Bronchial epithelial cell (primary cell): ENCODE measurements around the gene FKBP9. TPM values are rescaled to one million over a fixed set of nuclear protein-coding genes. Genes with fewer than 3 reads are reported as not detected.
"Not testable (repeated sequence)": the region's sequence is repeated elsewhere in the genome, so short reads cannot be mapped to it uniquely, and the experiment has no call there.

Experiments
- DNase-seq: peaks from one replicate; pipeline ENCODE4 v3.0.0-alpha.2; 2010; ENCODE audit warnings: low read depth
- FAIRE-seq: peaks from 2 replicates; lab custom pipeline; 2011; peaks lifted over from hg19 to GRCh38; lab: Jason Lieb, UNC
- H3K27me3 ChIP-seq: 2 replicates; pipeline ENCODE4 v1.5.1; 2011; ENCODE audit warnings: low read length; ENCODE audit not compliant: control insufficient read depth, insufficient read depth
- H3K36me3 ChIP-seq: 2 replicates; pipeline ENCODE4 v1.5.1; 2011; ENCODE audit warnings: low read length; ENCODE audit not compliant: control insufficient read depth, insufficient read depth
- H3K4me3 ChIP-seq: 2 replicates; pipeline ENCODE4 v1.5.1; 2011; ENCODE audit warnings: mild to moderate bottlenecking, low read depth, low read length, control low read depth
- total RNA-seq: library from RNA; depleted of rRNA; stranded (reverse); fragments of >200 nt; gene quantifications from 2 replicates; pipeline ENCODE4 v1.2.1, GENCODE V29; 2014

FKBP9 gene
- total RNA-seq, 1 donor from 2014 or later, result 468 TPM

GRCh38 chr7:32971967-32972366, 14.7 kb downstream of the FKBP9 start:
- not testable (repeated sequence) for H3K4me3 ChIP-seq, DNase-seq, H3K36me3 ChIP-seq, FAIRE-seq, H3K27me3 ChIP-seq

GRCh38 chr7:32977159-32977558, 19.9 kb downstream of the FKBP9 start:
- peak; percentile 90 for FAIRE-seq
- not testable (repeated sequence) for H3K36me3 ChIP-seq, H3K4me3 ChIP-seq, H3K27me3 ChIP-seq
- DNase-seq, result peak; percentile 97

GRCh38 chr7:32979246-32979645, 22.0 kb downstream of the FKBP9 start:
- not testable (repeated sequence) for H3K36me3 ChIP-seq

GRCh38 chr7:32979902-32980301, 22.7 kb downstream of the FKBP9 start:
- not testable (repeated sequence) for H3K36me3 ChIP-seq, DNase-seq, H3K4me3 ChIP-seq, H3K27me3 ChIP-seq
- FAIRE-seq, result peak; percentile 82

More at GRCh38 chr7:32979246-32979645, 22.0 kb downstream of the FKBP9 start:
- DNase-seq, result peak; percentile 66
- FAIRE-seq, H3K27me3 ChIP-seq, H3K4me3 ChIP-seq: not testable (repeated sequence)

DNA sequence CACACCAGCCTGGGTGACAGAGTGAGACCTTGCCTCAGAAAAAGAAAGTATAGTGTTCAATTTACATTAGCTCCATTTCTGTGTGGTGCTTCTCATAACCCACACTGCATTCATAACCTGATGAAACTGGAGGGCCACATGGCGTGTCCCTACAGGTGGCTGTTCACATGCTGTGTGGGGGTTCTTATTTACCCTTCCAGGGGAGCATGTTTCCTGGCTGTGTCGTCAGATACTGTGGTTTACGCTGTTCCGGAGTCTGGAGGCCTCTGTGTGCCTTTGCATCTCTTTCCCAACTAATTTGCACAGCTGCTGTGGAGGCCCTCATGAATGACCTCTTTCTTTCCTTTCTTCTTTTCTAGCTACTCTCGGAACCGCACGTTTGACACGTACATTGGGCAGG, 30.9 kb downstream of the FKBP9 start:
- not testable (repeated sequence) for H3K36me3 ChIP-seq, H3K4me3 ChIP-seq, H3K27me3 ChIP-seq
- DNase-seq, result peak; percentile 15
- peak; percentile 66 for FAIRE-seq

DNA sequence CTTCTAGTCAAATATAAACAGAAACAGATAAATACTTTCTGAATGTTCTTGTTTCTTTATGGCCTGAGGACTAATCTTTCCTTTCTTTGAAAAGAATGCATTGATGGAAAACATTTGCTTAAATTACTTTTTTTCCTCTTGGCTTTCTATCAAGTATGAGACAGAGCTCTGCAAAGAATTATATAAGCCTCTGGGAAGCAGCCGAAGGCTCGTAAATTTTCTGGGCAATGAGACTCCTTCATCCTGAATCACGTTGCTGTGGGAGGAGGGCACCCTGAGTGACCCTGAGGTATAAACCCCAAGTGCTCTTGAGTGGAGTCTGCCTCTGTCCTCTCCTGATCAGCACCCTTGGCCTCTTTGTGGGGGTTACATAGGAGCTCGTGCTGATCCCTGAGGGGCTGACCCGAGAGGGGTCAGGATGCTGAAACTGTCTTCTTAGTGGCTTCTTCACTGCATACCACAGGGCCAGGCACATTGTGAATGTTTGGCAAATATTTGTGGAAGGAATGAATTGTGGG, 33.9 kb downstream of the FKBP9 start:
- H3K27me3 ChIP-seq, H3K4me3 ChIP-seq, FAIRE-seq, H3K36me3 ChIP-seq, DNase-seq: not testable (repeated sequence)

- not testable (repeated sequence) for FAIRE-seq
Observed at GRCh38 chr7:32991975-32992700, 34.9 kb downstream of the FKBP9 start.

DNA sequence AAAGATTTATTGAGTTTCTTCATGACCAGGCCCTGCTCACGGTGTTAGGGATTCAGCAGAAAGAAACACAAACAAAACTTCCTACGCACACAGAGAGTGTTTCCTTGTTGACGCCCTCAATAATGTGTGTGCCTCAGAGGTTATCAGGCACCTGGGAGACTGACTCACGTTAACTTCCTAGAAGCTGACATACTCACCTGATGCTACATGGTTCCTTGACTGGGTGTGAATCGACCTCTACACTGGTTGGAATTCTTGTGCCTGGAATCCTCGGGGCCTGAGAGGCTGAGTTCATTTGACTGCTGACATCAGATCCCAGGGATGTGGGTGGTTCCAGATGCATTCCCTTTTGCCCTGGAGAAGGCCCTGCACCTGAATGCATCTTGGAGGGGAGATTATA, 35.5 kb downstream of the FKBP9 start:
- H3K36me3 ChIP-seq, H3K27me3 ChIP-seq, H3K4me3 ChIP-seq: not testable (repeated sequence)
- peak; percentile 93 for FAIRE-seq
- peak; percentile 88 for DNase-seq

More at GRCh38 chr7:32991975-32992700, 34.9 kb downstream of the FKBP9 start:
- H3K36me3 ChIP-seq, DNase-seq, H3K27me3 ChIP-seq, H3K4me3 ChIP-seq: not testable (repeated sequence)

DNA sequence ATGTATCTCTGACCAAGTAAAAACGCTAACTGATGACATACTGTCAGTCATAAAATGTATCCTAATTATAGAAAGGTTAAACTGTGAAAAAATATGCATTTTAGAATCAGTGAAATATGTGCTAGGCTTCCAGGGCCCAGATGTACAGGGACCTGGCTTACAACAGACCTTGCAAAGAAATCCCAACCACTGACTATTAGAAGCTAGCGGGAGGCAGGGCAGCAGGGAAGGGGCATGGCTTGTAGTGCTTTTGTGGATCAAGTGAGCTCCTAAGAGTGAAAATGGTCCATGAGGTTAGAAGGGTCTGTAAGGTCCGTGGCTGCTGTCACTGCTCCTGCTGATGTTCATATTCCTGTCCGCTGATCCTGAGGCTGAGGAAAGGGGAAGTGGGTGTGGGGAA, 40.7 kb downstream of the FKBP9 start:
- not testable (repeated sequence) for DNase-seq, H3K4me3 ChIP-seq, H3K36me3 ChIP-seq, FAIRE-seq, H3K27me3 ChIP-seq

DNA sequence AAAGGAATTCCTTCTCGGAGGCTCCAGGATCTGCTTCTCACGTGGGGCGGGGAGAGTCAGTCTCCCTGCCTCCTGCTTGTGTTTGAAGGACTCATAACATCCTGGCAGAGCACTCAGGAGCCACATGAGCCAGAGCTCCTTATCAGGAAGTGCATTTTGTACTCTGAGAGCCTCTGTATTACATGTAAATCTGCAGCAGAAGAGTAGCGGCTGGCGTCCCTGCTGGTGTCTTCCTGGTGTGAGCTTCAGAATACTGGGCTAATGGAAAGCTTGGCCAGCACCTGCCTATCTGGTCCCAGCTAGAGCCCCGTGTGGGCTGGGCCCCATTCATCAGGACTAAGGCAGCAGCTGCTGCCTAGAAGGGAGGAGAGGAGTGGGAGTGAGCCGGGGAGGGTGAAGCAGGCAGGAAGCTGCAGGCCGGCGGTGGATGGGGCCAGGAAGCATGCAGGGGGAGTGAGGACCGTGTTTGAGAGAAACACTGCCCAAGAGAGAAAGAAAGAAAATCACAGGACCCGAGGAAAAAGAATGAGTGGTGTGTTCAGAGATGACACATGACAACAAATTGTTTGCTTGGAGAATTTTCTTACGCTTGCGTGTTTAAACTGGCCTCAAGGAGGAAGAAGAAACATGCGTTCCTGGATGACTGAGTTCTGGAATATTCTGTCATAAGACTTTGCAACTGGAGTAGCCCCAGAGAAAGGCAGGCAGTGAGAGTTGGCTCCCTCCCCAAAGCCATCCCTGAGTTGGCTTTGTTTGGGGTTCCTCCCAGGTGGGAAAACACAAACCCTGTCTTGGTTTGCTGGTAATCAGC, 41.3 kb downstream of the FKBP9 start:
- FAIRE-seq, result peak; percentile 7
- not testable (repeated sequence) for H3K27me3 ChIP-seq, H3K36me3 ChIP-seq
- peak overlapping the region; percentile 23 for H3K4me3 ChIP-seq
- peak; percentile 82 for DNase-seq

DNA sequence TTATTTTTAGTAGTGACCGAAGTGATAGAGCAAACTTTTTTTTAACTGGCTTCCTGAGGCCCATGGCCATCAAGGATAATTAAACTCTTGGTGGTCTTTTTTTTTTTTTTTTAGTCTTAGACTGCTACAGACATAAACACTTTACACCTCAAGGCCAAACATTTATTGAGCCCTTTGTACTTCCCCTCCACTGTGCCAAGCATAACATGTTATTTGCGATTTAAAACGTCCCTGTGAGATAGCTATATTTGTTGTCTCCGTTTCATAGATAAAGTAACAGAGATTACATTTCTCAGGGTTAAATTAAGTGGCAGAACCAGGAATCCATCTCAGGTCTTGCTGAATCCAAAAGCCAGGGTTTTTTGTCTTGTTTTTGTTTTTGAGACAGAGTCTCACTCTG, 42.1 kb downstream of the FKBP9 start:
- DNase-seq, H3K27me3 ChIP-seq, H3K36me3 ChIP-seq, FAIRE-seq, H3K4me3 ChIP-seq: not testable (repeated sequence)

DNA sequence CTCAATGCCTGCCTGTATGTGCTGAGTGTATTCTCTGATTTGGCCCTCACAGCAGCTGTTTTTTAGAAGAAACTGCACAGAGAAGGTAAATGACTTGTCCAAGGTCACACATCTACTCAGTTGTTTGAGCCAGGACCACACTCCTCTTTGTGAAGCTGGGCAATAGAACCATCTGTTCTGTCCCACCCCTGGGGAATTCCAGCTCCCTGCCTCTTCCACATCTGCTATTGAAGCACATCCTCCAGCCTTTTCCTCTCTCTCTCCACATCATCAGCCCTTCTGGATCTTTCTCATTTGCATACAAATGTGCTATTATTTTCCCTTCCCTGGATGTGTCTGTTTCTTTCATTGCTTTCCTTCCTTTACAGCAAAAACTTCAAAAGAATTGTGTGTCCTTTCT, 45.9 kb downstream of the FKBP9 start:
- FAIRE-seq, result peak; percentile 66
- not testable (repeated sequence) for DNase-seq, H3K27me3 ChIP-seq, H3K4me3 ChIP-seq, H3K36me3 ChIP-seq

DNA sequence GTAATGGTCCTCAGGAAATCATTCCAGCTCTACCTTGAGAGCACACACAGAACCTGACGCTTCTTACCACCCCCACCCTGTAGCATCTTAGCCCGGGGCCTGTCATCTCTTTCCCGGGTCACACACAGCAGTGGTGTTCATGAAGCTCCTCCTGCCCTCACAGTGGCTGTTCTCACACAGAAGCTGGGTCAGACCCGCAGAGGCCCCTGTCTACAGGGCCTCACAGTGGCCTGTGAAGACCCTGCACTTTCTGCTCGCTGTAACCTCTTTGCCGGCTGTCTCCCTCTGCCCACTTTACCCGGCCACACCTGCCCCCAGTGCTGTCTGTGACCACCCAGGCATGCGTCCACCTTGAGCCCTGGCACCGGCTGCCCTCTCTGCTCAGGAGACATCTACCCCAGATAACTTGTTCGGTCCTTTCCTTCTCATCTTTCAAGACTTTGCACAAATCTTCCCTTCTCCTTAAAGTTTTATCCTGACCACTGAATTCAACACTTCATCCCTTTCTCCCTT, 46.9 kb downstream of the FKBP9 start:
- peak; percentile 13 for FAIRE-seq
- not testable (repeated sequence) for H3K36me3 ChIP-seq, H3K4me3 ChIP-seq, DNase-seq, H3K27me3 ChIP-seq

DNA sequence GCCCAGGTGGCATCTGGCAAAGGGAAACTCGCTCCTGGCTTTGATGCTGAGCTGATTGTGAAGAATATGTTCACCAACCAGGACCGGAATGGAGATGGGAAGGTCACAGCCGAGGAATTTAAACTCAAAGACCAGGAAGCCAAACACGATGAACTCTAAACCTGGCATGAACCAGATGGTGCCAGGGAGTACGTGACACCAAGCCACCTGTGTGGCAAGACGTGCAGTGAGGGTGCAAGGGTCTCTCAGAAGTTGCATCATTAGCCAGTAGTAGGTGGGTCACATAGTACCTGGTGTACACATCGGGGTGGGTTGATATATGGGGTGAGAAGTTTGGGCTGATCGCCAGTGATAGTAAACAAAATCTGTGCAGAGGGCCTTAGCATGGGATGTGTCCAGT, 48.0 kb downstream of the FKBP9 start:
- FAIRE-seq, H3K27me3 ChIP-seq, DNase-seq, H3K36me3 ChIP-seq, H3K4me3 ChIP-seq: not testable (repeated sequence)
